RWPE2 (cell line): ENCODE results near the gene SCG3.

Source experiments
- ATAC-seq: fragments of 200-7000 bp; cut with Tn5 transposase; 3 replicates; pipeline ENCODE4 v1.9.1; 2021; ENCODE audit warnings: low read depth
- DNase-seq: peaks from one replicate; pipeline ENCODE4 v3.0.0-alpha.2; 2020; ENCODE audit warnings: low spot score
- H3K27ac ChIP-seq: fragments of 450-650 bp; 2 replicates; pipeline ENCODE4 v1.5.1; 2017; ENCODE audit warnings: mild to moderate bottlenecking; ENCODE audit not compliant: poor library complexity, severe bottlenecking
- H3K27me3 ChIP-seq: fragments of 250-450 bp; sonication (Bioruptor Pico); 2 replicates; pipeline ENCODE4 v1.5.1; 2021; ENCODE audit warnings: mild to moderate bottlenecking, moderate library complexity; ENCODE audit not compliant: insufficient read depth, poor library complexity, severe bottlenecking
- H3K36me3 ChIP-seq: fragments of 250-450 bp; sonication (Bioruptor Pico); 2 replicates; pipeline ENCODE4 v1.5.1; 2020; ENCODE audit warnings: low read depth, mild to moderate bottlenecking, moderate library complexity
- H3K4me1 ChIP-seq: fragments of 250-450 bp; sonication (Bioruptor Pico); 2 replicates; pipeline ENCODE4 v1.5.1; 2021; ENCODE audit warnings: mild to moderate bottlenecking, moderate library complexity; ENCODE audit not compliant: insufficient read depth, poor library complexity, severe bottlenecking
- H3K4me3 ChIP-seq: fragments of 250-450 bp; sonication (Bioruptor Pico); 2 replicates; pipeline ENCODE4 v1.5.1; 2021; ENCODE audit warnings: mild to moderate bottlenecking, moderate library complexity; ENCODE audit not compliant: severe bottlenecking
- H3K9me3 ChIP-seq: fragments of 250-450 bp; sonication (Bioruptor Pico); 2 replicates; pipeline ENCODE4 v1.5.1; 2021; ENCODE audit warnings: mild to moderate bottlenecking, moderate library complexity; ENCODE audit not compliant: severe bottlenecking
- CTCF ChIP-seq: fragments of 450-650 bp; IDR thresholded peaks from one replicate; pipeline ENCODE4 v1.5.1; 2017; ENCODE audit warnings: mild to moderate bottlenecking, moderate library complexity; ENCODE audit not compliant: poor library complexity, severe bottlenecking

Gene SCG3

GRCh38 chr15:51714162-51714561 lies 32.9 kb downstream of the SCG3 start:
- H3K36me3 ChIP-seq, result no peaks in the 10 kb centered on the region
- TF ChIP-seq CTCF, result no peak

GRCh38 chr15:51714911-51715310 lies 33.6 kb downstream of the SCG3 start:
- H3K4me1 ChIP-seq, result no peaks in the 10 kb centered on the region
- no peak overlapping the region for H3K27ac ChIP-seq
- DNase-seq (no peak), ATAC-seq (no peak)
- no peak overlapping the region for H3K4me3 ChIP-seq
- no peaks in the 10 kb centered on the region for H3K9me3 ChIP-seq
- no peaks in the 10 kb centered on the region for H3K36me3 ChIP-seq
- no peak for TF ChIP-seq CTCF
- H3K27me3 ChIP-seq, result no peaks in the 10 kb centered on the region

More at GRCh38 chr15:51714162-51714561, 32.9 kb downstream of the SCG3 start:
- Histone ChIP-seq H3K9me3 (no peaks in the 10 kb centered on the region), H3K4me1 (no peaks in the 10 kb centered on the region), H3K27ac (no peak overlapping the region), H3K27me3 (no peaks in the 10 kb centered on the region), H3K4me3 (no peak overlapping the region)
- DNase-seq (no peak), ATAC-seq (no peak)

- no peak for TF ChIP-seq CTCF
- DNase-seq, result no peak
- Histone ChIP-seq H3K4me3 (no peak overlapping the region), H3K27me3 (no peaks in the 10 kb centered on the region), H3K4me1 (no peaks in the 10 kb centered on the region), H3K36me3 (peaks cover 8% of the 10 kb centered on the region; the same call in 1 of the 2 replicates), H3K27ac (no peak overlapping the region), H3K9me3 (no peaks in the 10 kb centered on the region)
- ATAC-seq, result peak; percentile 55
Measured at GRCh38 chr15:51718219-51718618, 36.9 kb downstream of the SCG3 start.

- ATAC-seq, result no peak
- no peak for DNase-seq
- no peak for TF ChIP-seq CTCF
- Histone ChIP-seq H3K9me3 (no peaks in the 10 kb centered on the region), H3K27me3 (no peaks in the 10 kb centered on the region), H3K36me3 (peaks cover 12% of the 10 kb centered on the region; the same call in 1 of the 2 replicates), H3K27ac (no peak overlapping the region), H3K4me3 (no peak overlapping the region), H3K4me1 (no peaks in the 10 kb centered on the region)
Measured at GRCh38 chr15:51718746-51719145, 37.4 kb downstream of the SCG3 start.

- Histone ChIP-seq H3K4me1 (no peaks in the 10 kb centered on the region), H3K4me3 (no peak overlapping the region), H3K27ac (no peak overlapping the region), H3K36me3 (peaks cover 12% of the 10 kb centered on the region; the same call in 1 of the 2 replicates), H3K9me3 (no peaks in the 10 kb centered on the region), H3K27me3 (no peaks in the 10 kb centered on the region)
- no peak for TF ChIP-seq CTCF
- ATAC-seq, result no peak
- DNase-seq, result no peak
Measured at GRCh38 chr15:51720201-51720995, 39.1 kb downstream of the SCG3 start.
